Activated naive CD4-positive, alpha-beta T cell treated with anti-CD3 and anti-CD28 coated beads, Interleukin-2, amount 10 ng/mL, durations not matched to agents 7 days and 5 days (primary cell): ENCODE results near the gene LNP1.
A peak's percentile ranks its signal among the peaks of the same experiment; 100 is the strongest.

Experiments
- CTCF ChIA-PET: fragments of 350-600 bp; sonication (Branson Sonifier 250); formaldehyde crosslinking; loops from one replicate; lab custom pipeline; 2021; ENCODE audit warnings: antibody characterized with exemption; lab: Charles Lee
- DNase-seq: peaks from one replicate; pipeline ENCODE4 v3.0.0-alpha.2; 2020
- H3K27ac Mint-ChIP-seq: one replicate; pipeline ENCODE4 v1.8.0; 2021; ENCODE audit warnings: mild to moderate bottlenecking, moderate library complexity, mixed read lengths
- H3K27me3 Mint-ChIP-seq: one replicate; pipeline ENCODE4 v1.8.0; 2021; ENCODE audit warnings: mild to moderate bottlenecking, mixed read lengths
- H3K36me3 Mint-ChIP-seq: one replicate; pipeline ENCODE4 v1.8.0; 2021; ENCODE audit warnings: mixed read lengths
- H3K4me1 Mint-ChIP-seq: one replicate; pipeline ENCODE4 v1.8.0; 2021; ENCODE audit warnings: mixed read lengths
- H3K4me3 Mint-ChIP-seq: one replicate; pipeline ENCODE4 v1.8.0; 2021; ENCODE audit warnings: mild to moderate bottlenecking, moderate library complexity, mixed read lengths
- H3K9me3 Mint-ChIP-seq: one replicate; pipeline ENCODE4 v1.8.0; 2021; ENCODE audit warnings: mixed read lengths

Gene LNP1

GRCh38 chr3:100376301-100376700, 25.0 kb upstream of the LNP1 start:
- Mint-ChIP-seq H3K36me3 (peaks cover 44% of the 10 kb centered on the region), H3K4me3 (no peak overlapping the region), H3K27me3 (no peaks in the 10 kb centered on the region), H3K9me3 (no peaks in the 10 kb centered on the region), H3K27ac (no peak overlapping the region), H3K4me1 (no peaks in the 10 kb centered on the region)
- DNase-seq, result no peak
- CTCF ChIA-PET, result no interaction called here

GRCh38 chr3:100384733-100385525, 16.4 kb upstream of the LNP1 start:
- Mint-ChIP-seq H3K4me3 (no peak overlapping the region), H3K27ac (no peak overlapping the region), H3K27me3 (no peaks in the 10 kb centered on the region), H3K9me3 (peaks cover 10% of the 10 kb centered on the region), H3K4me1 (peaks cover 3% of the 10 kb centered on the region), H3K36me3 (peaks cover 46% of the 10 kb centered on the region)
- CTCF ChIA-PET, result interaction anchor here (1.4 kb wide), 1 partner anchor 10 kb away, joined by 3 read pairs; no protein-coding TSS in a partner anchor
- DNase-seq, result no peak

- Mint-ChIP-seq H3K36me3 (peaks cover 41% of the 10 kb centered on the region), H3K27ac (no peak overlapping the region), H3K4me1 (peaks cover 3% of the 10 kb centered on the region), H3K9me3 (peaks cover 10% of the 10 kb centered on the region), H3K27me3 (no peaks in the 10 kb centered on the region), H3K4me3 (no peak overlapping the region)
- DNase-seq, result no peak
- CTCF ChIA-PET, result interaction anchor here (1.4 kb wide), 1 partner anchor 8 kb away, joined by 3 read pairs; no protein-coding TSS in a partner anchor
These were observed 14.8 kb upstream of the LNP1 start for GRCh38 chr3:100386437-100387074.

DNA sequence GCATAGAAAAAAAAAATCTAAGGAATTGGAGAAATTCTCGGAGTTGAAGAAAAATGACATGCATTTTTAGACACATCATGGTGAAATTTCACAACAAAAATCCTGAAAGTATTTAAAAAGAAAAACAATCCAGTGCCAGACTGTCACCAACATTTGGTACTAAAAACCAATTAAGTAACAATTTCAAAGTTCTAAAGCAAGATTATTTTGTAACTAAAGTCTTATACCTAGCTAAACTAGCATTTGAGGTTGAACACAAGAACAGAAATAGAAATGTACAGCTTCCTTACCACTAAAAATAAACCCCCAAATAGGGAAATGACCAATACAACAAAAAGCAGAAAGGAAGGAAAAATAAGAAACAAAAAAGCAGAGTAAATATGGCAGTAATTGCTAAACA, 12.3 kb upstream of the LNP1 start:
- Mint-ChIP-seq H3K9me3 (peaks cover 10% of the 10 kb centered on the region), H3K4me3 (no peak overlapping the region), H3K4me1 (peaks cover 6% of the 10 kb centered on the region), H3K27ac (no peak overlapping the region), H3K36me3 (peaks cover 40% of the 10 kb centered on the region), H3K27me3 (no peaks in the 10 kb centered on the region)
- no peak for DNase-seq
- CTCF ChIA-PET, result interaction anchor here (0.7 kb wide), 1 partner anchor 75 kb away, joined by 3 read pairs; no protein-coding TSS in a partner anchor

GRCh38 chr3:100395679-100396431, 5.5 kb upstream of the LNP1 start:
- Mint-ChIP-seq H3K36me3 (peaks cover 15% of the 10 kb centered on the region), H3K27me3 (no peaks in the 10 kb centered on the region), H3K27ac (no peak overlapping the region), H3K4me1 (peaks cover 40% of the 10 kb centered on the region), H3K4me3 (no peak overlapping the region), H3K9me3 (no peaks in the 10 kb centered on the region)
- CTCF ChIA-PET, result interaction anchor here (1.4 kb wide), 1 partner anchor 10 kb away, joined by 3 read pairs; no protein-coding TSS in a partner anchor
- no peak for DNase-seq

- H3K36me3 Mint-ChIP-seq, result peaks cover 11% of the 10 kb centered on the region
- H3K27me3 Mint-ChIP-seq, result no peaks in the 10 kb centered on the region
- CTCF ChIA-PET, result no interaction called here
- H3K9me3 Mint-ChIP-seq, result no peaks in the 10 kb centered on the region
- H3K27ac Mint-ChIP-seq, result no peak overlapping the region
- peaks cover 44% of the 10 kb centered on the region for H3K4me1 Mint-ChIP-seq
- H3K4me3 Mint-ChIP-seq, result no peak overlapping the region
- DNase-seq, result no peak
These were observed 4.4 kb upstream of the LNP1 start for GRCh38 chr3:100396967-100397366.

- Mint-ChIP-seq H3K27ac (peak overlapping the region; percentile 98), H3K27me3 (no peaks in the 10 kb centered on the region), H3K4me3 (peak overlapping the region; percentile 96), H3K9me3 (peaks cover 1% of the 10 kb centered on the region), H3K4me1 (peaks cover 64% of the 10 kb centered on the region), H3K36me3 (peaks cover 7% of the 10 kb centered on the region)
- CTCF ChIA-PET, result interaction anchor here (1.5 kb wide), 1 partner anchor 18 kb away, joined by 3 read pairs; no protein-coding TSS in a partner anchor
- no peak for DNase-seq
These were observed 1.8 kb upstream of the LNP1 start for GRCh38 chr3:100399341-100400071.

DNA sequence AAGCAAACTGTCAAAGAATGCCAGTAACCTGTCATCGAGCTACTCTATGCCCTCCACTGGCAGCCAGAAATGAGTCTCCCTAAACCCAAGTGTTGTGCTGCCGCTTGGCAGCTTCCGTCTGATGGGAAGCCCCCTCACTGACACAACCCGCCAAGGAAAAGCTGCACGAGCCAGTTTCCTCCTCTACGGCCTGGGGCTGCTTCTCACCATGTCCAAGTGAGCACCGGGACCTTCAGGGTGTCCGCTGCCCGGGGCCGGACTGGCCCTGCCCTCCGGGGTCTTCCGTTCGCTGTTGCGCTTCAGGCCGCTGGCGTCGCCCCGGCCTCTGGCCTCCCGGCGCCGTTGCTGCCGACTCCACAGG, 940 bp upstream of the LNP1 start:
- peaks cover 12% of the 10 kb centered on the region for H3K36me3 Mint-ChIP-seq
- peak overlapping the region; percentile 98 for H3K27ac Mint-ChIP-seq
- H3K4me1 Mint-ChIP-seq, result peaks cover 66% of the 10 kb centered on the region
- CTCF ChIA-PET, result interaction anchor here (0.6 to 1.5 kb wide), 2 partner anchors 19 to 533 kb away, joined by 3 read pairs; no protein-coding TSS in a partner anchor
- DNase-seq, result peak; percentile 64
- peaks cover 4% of the 10 kb centered on the region for H3K9me3 Mint-ChIP-seq
- peak overlapping the region; percentile 96 for H3K4me3 Mint-ChIP-seq
- H3K27me3 Mint-ChIP-seq, result no peaks in the 10 kb centered on the region

DNA sequence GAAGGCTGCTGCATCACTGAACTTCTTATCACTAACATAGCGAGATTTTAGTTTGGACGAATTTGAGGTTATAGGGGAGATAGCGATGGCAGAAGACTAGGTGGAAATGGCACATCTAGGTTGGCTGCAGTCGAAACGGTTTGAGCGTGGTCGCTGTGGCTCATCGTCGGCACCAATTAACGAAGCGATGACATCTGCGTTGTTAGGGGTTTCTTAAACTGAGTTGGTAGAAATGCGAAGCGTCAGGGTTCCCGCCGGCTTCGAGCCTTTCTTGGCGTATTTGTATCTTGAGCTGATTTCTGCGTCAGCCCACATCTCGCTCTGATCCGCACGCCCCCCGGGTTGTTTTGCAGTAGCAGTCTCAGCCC, 319 bp downstream of the LNP1 start:
- Mint-ChIP-seq H3K4me3 (peak overlapping the region; percentile 96), H3K4me1 (peaks cover 61% of the 10 kb centered on the region), H3K9me3 (peaks cover 4% of the 10 kb centered on the region), H3K27me3 (no peaks in the 10 kb centered on the region), H3K36me3 (peaks cover 14% of the 10 kb centered on the region), H3K27ac (peak overlapping the region; percentile 98)
- CTCF ChIA-PET, result interaction anchor here (0.8 to 1.2 kb wide), 4 partner anchors 39 to 333 kb away, joined by 3 read pairs; no protein-coding TSS in a partner anchor
- DNase-seq, result peak; percentile 66

GRCh38 chr3:100402256-100402655, 917 bp downstream of the LNP1 start:
- H3K36me3 Mint-ChIP-seq, result peaks cover 14% of the 10 kb centered on the region
- H3K4me3 Mint-ChIP-seq, result peak overlapping the region; percentile 96
- no peak for DNase-seq
- peaks cover 57% of the 10 kb centered on the region for H3K4me1 Mint-ChIP-seq
- CTCF ChIA-PET, result interaction anchor here (0.6 to 1.1 kb wide), 3 partner anchors 39 to 175 kb away, joined by 3 to 4 read pairs (median 3); no protein-coding TSS in a partner anchor
- no peaks in the 10 kb centered on the region for H3K27me3 Mint-ChIP-seq
- H3K27ac Mint-ChIP-seq, result peak overlapping the region; percentile 98
- H3K9me3 Mint-ChIP-seq, result peaks cover 6% of the 10 kb centered on the region

DNA sequence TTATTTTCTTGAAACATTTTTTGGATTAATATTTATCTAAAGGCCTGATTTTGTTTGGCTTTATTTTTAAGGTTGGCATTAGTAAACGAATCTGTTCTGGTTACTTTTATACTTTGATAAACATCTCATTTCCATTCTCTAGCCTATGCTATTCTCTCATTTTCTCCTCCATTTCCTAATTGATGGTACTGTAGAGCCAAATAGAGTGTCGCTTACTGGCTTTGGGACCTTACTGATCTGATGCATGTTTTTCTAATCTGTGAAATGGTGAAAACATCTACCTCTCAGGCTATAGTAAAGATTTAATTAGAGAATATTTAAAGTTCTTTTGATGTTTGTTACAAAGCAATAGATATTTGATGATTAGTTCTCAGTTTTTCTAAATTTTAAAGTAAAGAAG, 1.6 kb downstream of the LNP1 start:
- peaks cover 53% of the 10 kb centered on the region for H3K4me1 Mint-ChIP-seq
- H3K9me3 Mint-ChIP-seq, result peaks cover 13% of the 10 kb centered on the region
- DNase-seq, result no peak
- H3K36me3 Mint-ChIP-seq, result peaks cover 18% of the 10 kb centered on the region
- peak overlapping the region; percentile 98 for H3K27ac Mint-ChIP-seq
- CTCF ChIA-PET, result no interaction called here
- H3K27me3 Mint-ChIP-seq, result no peaks in the 10 kb centered on the region
- H3K4me3 Mint-ChIP-seq, result peak overlapping the region; percentile 96

DNA sequence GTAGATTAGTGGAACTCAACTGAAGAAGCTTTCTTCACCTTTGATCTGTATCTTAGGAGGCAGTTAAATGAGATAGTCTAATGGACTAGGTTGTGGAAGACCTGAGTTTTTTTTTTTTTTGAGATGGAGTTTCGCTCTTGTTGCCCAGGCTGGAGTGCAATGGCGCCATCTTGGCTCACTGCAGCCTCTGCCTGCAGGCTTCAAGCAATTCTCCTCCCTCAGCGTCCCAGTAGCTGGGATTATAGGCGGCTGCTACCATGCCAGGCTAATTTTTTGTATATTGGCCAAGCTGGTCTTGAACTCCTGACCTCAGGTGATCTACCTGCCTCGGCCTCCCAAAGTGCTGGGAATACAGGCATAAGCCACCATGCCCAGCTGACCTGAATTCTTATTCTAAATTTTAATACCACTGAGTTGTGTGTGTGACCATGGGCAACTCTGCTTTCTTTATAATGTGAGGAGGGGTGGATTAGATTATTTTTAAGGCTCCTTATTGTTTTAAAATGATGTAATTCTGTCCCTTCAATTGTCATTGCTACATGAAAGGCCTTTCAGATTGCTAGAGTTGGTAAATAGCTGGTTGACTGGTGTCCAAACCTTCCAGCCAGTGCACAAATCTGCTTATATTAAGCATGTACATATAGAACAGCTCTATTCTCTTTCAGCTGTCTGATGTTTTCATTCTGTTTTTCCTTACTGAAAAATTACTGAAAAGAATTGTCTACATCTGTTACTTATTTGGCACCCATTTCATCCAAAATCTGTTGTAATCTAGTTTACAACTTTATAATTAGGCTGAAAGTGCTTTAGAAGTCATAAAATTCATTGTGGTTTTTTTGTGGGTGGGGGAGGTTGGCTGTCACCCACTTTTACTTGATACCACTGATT, 2.3 kb downstream of the LNP1 start:
- peaks cover 49% of the 10 kb centered on the region for H3K4me1 Mint-ChIP-seq

DNA sequence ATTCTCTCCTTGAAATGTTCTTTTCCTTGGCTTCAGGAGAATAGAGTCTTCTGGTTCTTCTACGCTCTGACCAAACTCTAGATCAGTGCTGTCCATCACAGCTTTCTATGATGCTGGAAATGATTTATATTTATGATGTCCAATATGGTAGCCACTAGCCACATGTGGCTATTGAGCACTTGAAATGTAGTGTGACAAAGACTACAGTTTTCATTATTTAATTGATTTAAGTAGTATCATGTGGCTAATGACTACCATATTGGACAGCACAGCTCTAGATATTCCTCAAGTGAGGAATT, 2.9 kb downstream of the LNP1 start:
- Mint-ChIP-seq H3K4me3 (no peak overlapping the region), H3K9me3 (peaks cover 19% of the 10 kb centered on the region), H3K27me3 (no peaks in the 10 kb centered on the region), H3K27ac (no peak overlapping the region), H3K4me1 (peaks cover 44% of the 10 kb centered on the region), H3K36me3 (peaks cover 23% of the 10 kb centered on the region)
- no peak for DNase-seq
- CTCF ChIA-PET, result interaction anchor here (1.2 kb wide), 1 partner anchor 87 kb away, joined by 3 read pairs; no protein-coding TSS in a partner anchor

More for the DNA sequence above, 2.3 kb downstream of the LNP1 start:
- Mint-ChIP-seq H3K27ac (no peak overlapping the region), H3K36me3 (peaks cover 21% of the 10 kb centered on the region), H3K4me3 (no peak overlapping the region), H3K9me3 (peaks cover 16% of the 10 kb centered on the region), H3K27me3 (no peaks in the 10 kb centered on the region)
- CTCF ChIA-PET, result interaction anchor here (0.7 to 1.2 kb wide), 2 partner anchors 40 to 87 kb away, joined by 3 read pairs; no protein-coding TSS in a partner anchor
- no peak for DNase-seq
